Astrocyte of the spinal cord (primary cell): Measurements from ENCODE around the gene REL.
"Not testable (repeated sequence)": the region's sequence is repeated elsewhere in the genome, so short reads cannot be mapped to it uniquely, and the experiment has no call there.

Source experiments
- DNase-seq: peaks from one replicate; pipeline ENCODE4 v3.0.0; 2011; ENCODE audit warnings: low read depth, low spot score
- H3K4me3 ChIP-seq: 2 replicates; pipeline ENCODE4 v1.5.1; 2011; ENCODE audit warnings: low read depth, mild to moderate bottlenecking, low read length, moderate library complexity
- in situ Hi-C: cut with HindIII; loops from 2 replicates; pipeline ENCODE4 v1.10.0; 2017; ENCODE audit warnings: low sequenced_read_pairs
- TF ChIP-seq, protein P1 (sequence below): IDR thresholded peaks from 2 replicates; pipeline ENCODE4 v1.5.1; 2012; ENCODE audit warnings: low read depth, mild to moderate bottlenecking, low read length, inconsistent platforms

The REL gene

GRCh38 chr2:60899892-60900249 is 18.5 kb downstream of the REL start:
- TF ChIP-seq, protein P1, sequence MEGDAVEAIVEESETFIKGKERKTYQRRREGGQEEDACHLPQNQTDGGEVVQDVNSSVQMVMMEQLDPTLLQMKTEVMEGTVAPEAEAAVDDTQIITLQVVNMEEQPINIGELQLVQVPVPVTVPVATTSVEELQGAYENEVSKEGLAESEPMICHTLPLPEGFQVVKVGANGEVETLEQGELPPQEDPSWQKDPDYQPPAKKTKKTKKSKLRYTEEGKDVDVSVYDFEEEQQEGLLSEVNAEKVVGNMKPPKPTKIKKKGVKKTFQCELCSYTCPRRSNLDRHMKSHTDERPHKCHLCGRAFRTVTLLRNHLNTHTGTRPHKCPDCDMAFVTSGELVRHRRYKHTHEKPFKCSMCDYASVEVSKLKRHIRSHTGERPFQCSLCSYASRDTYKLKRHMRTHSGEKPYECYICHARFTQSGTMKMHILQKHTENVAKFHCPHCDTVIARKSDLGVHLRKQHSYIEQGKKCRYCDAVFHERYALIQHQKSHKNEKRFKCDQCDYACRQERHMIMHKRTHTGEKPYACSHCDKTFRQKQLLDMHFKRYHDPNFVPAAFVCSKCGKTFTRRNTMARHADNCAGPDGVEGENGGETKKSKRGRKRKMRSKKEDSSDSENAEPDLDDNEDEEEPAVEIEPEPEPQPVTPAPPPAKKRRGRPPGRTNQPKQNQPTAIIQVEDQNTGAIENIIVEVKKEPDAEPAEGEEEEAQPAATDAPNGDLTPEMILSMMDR: no peak
- in situ Hi-C loops: no loop called here
- no peak overlapping the region for H3K4me3 ChIP-seq
- no peak for DNase-seq

DNA sequence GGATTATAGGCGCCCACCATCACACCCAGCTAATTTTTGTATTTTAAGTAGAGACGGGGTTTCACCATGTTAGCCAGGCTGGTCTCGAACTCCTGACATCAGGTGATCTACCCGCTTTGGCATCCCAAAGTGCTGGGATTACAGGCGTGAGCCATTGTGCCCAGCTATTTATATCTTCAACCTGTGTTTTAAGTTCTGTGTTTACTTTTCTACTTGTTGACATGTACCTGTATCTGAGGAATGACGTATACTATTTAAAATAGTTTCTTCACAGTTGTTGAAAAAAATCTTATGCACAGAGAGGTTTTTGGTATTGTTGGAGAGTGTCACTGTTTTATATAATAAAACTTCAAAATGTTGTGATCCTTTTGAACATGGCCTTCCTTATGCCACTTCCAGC is 19.9 kb downstream of the REL start:
- DNase-seq: not testable (repeated sequence)

GRCh38 chr2:60905867-60906266 is 24.5 kb downstream of the REL start:
- DNase-seq, H3K4me3 ChIP-seq, in situ Hi-C loops: not testable (repeated sequence)

More for the DNA sequence above, 19.9 kb downstream of the REL start:
- H3K4me3 ChIP-seq, in situ Hi-C loops: not testable (repeated sequence)

GRCh38 chr2:60906395-60906794 is 25.0 kb downstream of the REL start:
- in situ Hi-C loops: no loop called here
- TF ChIP-seq, protein P1: no peak
- H3K4me3 ChIP-seq: no peak overlapping the region
- no peak for DNase-seq

- DNase-seq: no peak
- TF ChIP-seq, protein P1: no peak
- in situ Hi-C loops: no loop called here
- H3K4me3 ChIP-seq: no peak overlapping the region
Measured at GRCh38 chr2:60907329-60907728, 26.0 kb downstream of the REL start.

DNA sequence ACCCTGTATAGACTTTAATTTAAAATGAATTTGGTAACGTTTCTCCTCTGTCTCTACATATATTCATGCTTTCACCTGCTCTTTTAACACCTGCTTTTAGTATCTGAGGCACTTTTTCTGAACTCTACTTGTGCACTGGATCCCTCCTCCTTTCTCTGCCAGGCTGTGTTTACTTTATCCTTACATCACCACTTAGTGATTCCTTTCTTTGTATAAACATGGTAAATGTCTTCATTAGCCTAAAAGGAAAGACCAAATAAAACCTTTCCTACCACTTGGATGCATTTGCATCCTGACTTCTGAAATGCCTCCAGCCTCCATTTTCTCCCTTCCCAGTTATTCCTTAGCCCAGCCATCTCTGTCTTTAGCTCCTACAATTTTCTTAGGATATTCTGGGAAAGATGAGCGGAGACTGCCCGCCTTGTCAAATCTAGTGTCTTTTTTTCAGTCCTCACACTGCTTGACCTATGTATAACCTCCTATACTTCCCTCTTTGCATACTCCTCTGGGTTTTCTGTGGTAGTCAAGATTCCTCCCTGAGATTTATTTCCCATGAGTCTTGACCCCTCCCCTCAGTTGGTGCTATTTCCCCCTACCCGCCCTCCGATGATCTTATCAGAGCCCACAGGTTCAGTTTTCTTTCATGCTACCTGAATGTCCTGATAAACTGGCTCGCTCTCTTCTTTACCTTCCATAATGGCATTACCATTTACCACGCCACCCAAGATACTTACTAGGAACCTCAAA is 44.8 kb downstream of the REL start:
- DNase-seq: peak; percentile 23
- in situ Hi-C loops: no loop called here
- TF ChIP-seq, protein P1: no peak
- H3K4me3 ChIP-seq: no peak overlapping the region

- TF ChIP-seq, protein P1: no peak
- no peak for DNase-seq
- no peak overlapping the region for H3K4me3 ChIP-seq
- in situ Hi-C loops: no loop called here
Measured at GRCh38 chr2:60926741-60927552, 45.6 kb downstream of the REL start.

GRCh38 chr2:60932061-60932460 is 50.7 kb downstream of the REL start:
- in situ Hi-C loops, DNase-seq, H3K4me3 ChIP-seq: not testable (repeated sequence)
